Prostate gland (tissue), 2 donors: ENCODE results near the gene INPP4B. TPM values are rescaled to one million over a fixed set of nuclear protein-coding genes. Genes with fewer than 3 reads are reported as not detected.
A peak's percentile ranks its signal among the peaks of the same experiment; 100 is the strongest.

Experiments used
- DNase-seq: peaks from one replicate; pipeline ENCODE4 v3.0.0-alpha.2; 2019; ENCODE audit warnings: low spot score
- H3K27ac ChIP-seq, 2 donors: fragments of 200-600 bp; sonication (generic); 2 replicates each; pipeline ENCODE4 v1.5.1; 2017 to 2019
- H3K27me3 ChIP-seq: fragments of 200-600 bp; sonication (generic); replicated peaks from 2 replicates; pipeline ENCODE4 v1.5.1; 2019; ENCODE audit not compliant: insufficient read depth
- H3K36me3 ChIP-seq, 2 donors: fragments of 200-600 bp; sonication (generic); 1 replicate in 1 of 2; 2 replicates in 1 of 2; pipeline versions ENCODE4 v1.5.1 to v1.8.1; 2017 to 2019
- H3K4me1 ChIP-seq: fragments of 200-600 bp; sonication (generic); replicated peaks from 2 replicates; pipeline ENCODE4 v1.5.1; 2019
- H3K4me3 ChIP-seq, 2 donors: fragments of 200-600 bp; sonication (generic); 2 replicates each; pipeline ENCODE4 v1.5.1; 2017 to 2019
- H3K9me3 ChIP-seq: fragments of 200-600 bp; sonication (generic); 2 replicates; pipeline ENCODE4 v1.5.1; 2017
- POLR2A ChIP-seq: fragments of 450-650 bp; IDR thresholded peaks from one replicate; pipeline ENCODE4 v1.6.1; 2016; ENCODE audit warnings: antibody characterized with exemption, mild to moderate bottlenecking
- POLR2AphosphoS5 ChIP-seq: sonication (generic); formaldehyde crosslinking; IDR thresholded peaks from one replicate; pipeline ENCODE4 v1.6.1; 2017; ENCODE audit warnings: antibody characterized with exemption
- WGBS: methylation state at CpG from one replicate; pipeline ENCODE4 v1.1.5; 2018; 5-methylcytosine and 5-hydroxymethylcytosine counted together
- intact Hi-C: fragments of 100-400 bp; cut with DNase I; formaldehyde crosslinking; loops from one replicate; pipeline ENCODE4 v1.14.2; 2022
- total RNA-seq, 2 donors: library from RNA; depleted of rRNA; stranded (reverse); fragments of >200 nt; gene quantifications; one replicate each; pipeline ENCODE4 v1.1.0, GENCODE V29; 2016
- TF ChIP-seq, protein P1 (sequence below), 4 experiments: fragments of 200-600 bp in 2 of 4; fragments of 450-650 bp in 2 of 4; sonication (generic) in 2 of 4; IDR thresholded peaks; 1 replicate in 3 of 4; 2 replicates in 1 of 4; pipeline ENCODE4 v1.5.1; 2016 to 2019; ENCODE audit warnings: antibody characterized with exemption in 4 of 4, mild to moderate bottlenecking in 2 of 4, moderate library complexity in 2 of 4

Gene INPP4B
- total RNA-seq, 2 donors from 2014 or later = 22.3 to 49.7 TPM

DNA sequence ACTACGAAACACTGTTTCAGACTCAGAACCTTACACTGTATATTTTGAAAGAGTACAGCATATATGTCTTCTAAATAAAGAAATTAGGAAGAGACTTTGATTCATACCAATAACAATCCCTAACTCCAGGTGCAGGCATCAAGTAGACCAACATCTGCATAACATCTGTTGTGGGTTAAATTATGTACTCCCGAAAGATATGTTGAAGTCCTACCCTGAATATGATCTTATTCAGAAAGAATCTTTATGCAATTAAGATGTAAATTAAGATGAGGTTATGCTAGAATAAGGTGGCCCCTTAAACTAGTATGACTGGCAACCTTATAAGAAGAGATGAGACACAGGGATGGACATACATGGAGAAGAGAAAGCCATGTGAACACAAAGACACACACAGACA, 117.9 kb downstream of the INPP4B start:
- intact Hi-C loops = loop anchor here (10.0 kb wide), 2 partner anchors 373 to 603 kb away; no protein-coding TSS in a partner anchor
- 91% methylated on average over 2 of the region's 2 CpGs for WGBS

DNA sequence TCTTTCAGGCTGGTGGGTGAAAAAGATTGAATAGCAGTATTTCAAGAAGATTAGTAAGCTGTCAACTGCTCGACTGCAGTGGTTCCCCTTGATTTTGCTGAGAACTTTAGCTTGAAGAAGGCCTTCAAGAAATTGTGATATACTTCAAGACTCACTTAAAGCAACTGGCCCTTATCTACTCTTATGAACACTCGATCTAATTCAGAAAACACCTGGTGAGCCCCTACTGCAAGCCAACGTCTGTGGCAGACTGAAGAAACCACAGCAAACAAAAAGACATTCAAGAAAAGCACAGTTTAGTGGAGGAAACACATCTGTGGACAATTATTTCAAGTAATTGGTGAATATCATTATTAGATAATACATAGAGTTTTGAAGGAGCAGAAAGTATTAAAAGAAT, 119.0 kb downstream of the INPP4B start:
- 58% methylated on average over 3 of the region's 3 CpGs for WGBS
- TF ChIP-seq, protein P1, sequence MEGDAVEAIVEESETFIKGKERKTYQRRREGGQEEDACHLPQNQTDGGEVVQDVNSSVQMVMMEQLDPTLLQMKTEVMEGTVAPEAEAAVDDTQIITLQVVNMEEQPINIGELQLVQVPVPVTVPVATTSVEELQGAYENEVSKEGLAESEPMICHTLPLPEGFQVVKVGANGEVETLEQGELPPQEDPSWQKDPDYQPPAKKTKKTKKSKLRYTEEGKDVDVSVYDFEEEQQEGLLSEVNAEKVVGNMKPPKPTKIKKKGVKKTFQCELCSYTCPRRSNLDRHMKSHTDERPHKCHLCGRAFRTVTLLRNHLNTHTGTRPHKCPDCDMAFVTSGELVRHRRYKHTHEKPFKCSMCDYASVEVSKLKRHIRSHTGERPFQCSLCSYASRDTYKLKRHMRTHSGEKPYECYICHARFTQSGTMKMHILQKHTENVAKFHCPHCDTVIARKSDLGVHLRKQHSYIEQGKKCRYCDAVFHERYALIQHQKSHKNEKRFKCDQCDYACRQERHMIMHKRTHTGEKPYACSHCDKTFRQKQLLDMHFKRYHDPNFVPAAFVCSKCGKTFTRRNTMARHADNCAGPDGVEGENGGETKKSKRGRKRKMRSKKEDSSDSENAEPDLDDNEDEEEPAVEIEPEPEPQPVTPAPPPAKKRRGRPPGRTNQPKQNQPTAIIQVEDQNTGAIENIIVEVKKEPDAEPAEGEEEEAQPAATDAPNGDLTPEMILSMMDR (IDR thresholded peaks at IDR 0.05) = no peak
- TF ChIP-seq POLR2A (no peak), POLR2AphosphoS5 (no peak)

More for the DNA sequence above, 117.9 kb downstream of the INPP4B start:
- no peaks in the 10 kb centered on the region for H3K27me3 ChIP-seq
- no peaks in the 10 kb centered on the region for H3K4me1 ChIP-seq
- TF ChIP-seq POLR2AphosphoS5 (no peak), POLR2A (no peak)
- TF ChIP-seq, protein P1 (IDR thresholded peaks at IDR 0.05) = no peak
- no peak for DNase-seq
- no peaks in the 10 kb centered on the region for H3K36me3 ChIP-seq
- no peaks in the 10 kb centered on the region for H3K9me3 ChIP-seq
- H3K27ac ChIP-seq = no peak overlapping the region
- no peak overlapping the region for H3K4me3 ChIP-seq

DNA sequence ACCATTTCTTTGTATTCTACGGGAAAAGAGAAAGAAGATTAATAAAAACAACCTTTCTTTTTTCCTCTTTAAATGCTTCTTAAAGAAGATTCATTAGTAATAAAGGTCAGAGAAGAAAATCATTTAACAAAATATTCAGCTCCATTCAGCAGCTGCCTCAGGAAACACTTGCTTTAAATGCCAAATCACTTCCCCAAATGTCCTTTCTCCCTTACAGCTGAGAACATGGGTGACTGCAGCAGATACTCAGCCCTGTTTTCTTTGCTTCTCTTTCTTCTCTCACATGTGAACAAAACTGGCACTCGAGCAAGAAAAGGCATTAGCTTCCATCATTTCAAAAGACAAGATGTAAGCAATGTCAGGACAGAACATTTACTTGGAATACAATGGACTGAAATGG, 120.2 kb downstream of the INPP4B start:
- no peak overlapping the region for H3K4me3 ChIP-seq
- H3K36me3 ChIP-seq = no peaks in the 10 kb centered on the region
- H3K9me3 ChIP-seq = no peaks in the 10 kb centered on the region
- no peaks in the 10 kb centered on the region for H3K4me1 ChIP-seq
- TF ChIP-seq POLR2A = no peak
- TF ChIP-seq, protein P1 (IDR thresholded peaks at IDR 0.05) = no peak
- TF ChIP-seq POLR2AphosphoS5 = no peak
- intact Hi-C loops = loop anchor here (10.0 kb wide), 2 partner anchors 371 to 601 kb away; no protein-coding TSS in a partner anchor
- no peak for DNase-seq
- 77% methylated on average over 2 of the region's 2 CpGs for WGBS
- no peak overlapping the region for H3K27ac ChIP-seq
- H3K27me3 ChIP-seq = no peaks in the 10 kb centered on the region

More for the DNA sequence above, 119.0 kb downstream of the INPP4B start:
- no peaks in the 10 kb centered on the region for H3K9me3 ChIP-seq
- no peaks in the 10 kb centered on the region for H3K36me3 ChIP-seq
- H3K27me3 ChIP-seq = no peaks in the 10 kb centered on the region
- DNase-seq = no peak
- H3K27ac ChIP-seq = no peak overlapping the region
- no peak overlapping the region for H3K4me3 ChIP-seq
- intact Hi-C loops = loop anchor here (10.0 kb wide), 2 partner anchors 372 to 602 kb away; no protein-coding TSS in a partner anchor
- no peaks in the 10 kb centered on the region for H3K4me1 ChIP-seq

DNA sequence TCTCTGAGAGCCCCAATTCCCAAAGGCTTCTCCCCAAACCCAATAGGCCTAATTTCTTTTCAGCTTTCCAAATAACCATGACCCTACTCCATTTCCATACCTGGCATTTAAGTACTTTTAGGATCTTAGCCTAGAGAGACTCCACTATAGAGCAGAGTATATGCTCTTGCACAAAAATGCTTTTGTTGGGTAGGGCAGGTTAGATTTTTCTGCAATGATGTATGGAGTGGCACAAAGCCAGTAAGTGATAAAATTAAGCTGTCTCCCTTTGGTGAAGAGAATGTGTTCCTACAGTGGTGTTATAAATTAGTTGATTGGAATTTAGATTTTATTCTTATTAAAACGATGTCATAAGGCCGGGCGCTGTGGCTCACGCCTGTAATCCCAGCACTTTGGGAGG, 124.9 kb downstream of the INPP4B start:
- TF ChIP-seq POLR2A (no peak), POLR2AphosphoS5 (no peak)
- TF ChIP-seq, protein P1 (IDR thresholded peaks at IDR 0.05) = no peak
- DNase-seq = no peak
- H3K36me3 ChIP-seq = no peaks in the 10 kb centered on the region
- H3K27me3 ChIP-seq = no peaks in the 10 kb centered on the region
- no peaks in the 10 kb centered on the region for H3K9me3 ChIP-seq
- H3K4me1 ChIP-seq = no peaks in the 10 kb centered on the region
- no peak overlapping the region for H3K27ac ChIP-seq
- intact Hi-C loops = loop anchor here (10.0 kb wide), 2 partner anchors 366 to 596 kb away; no protein-coding TSS in a partner anchor
- WGBS = 89% methylated on average over 4 of the region's 4 CpGs
- H3K4me3 ChIP-seq = no peak overlapping the region

DNA sequence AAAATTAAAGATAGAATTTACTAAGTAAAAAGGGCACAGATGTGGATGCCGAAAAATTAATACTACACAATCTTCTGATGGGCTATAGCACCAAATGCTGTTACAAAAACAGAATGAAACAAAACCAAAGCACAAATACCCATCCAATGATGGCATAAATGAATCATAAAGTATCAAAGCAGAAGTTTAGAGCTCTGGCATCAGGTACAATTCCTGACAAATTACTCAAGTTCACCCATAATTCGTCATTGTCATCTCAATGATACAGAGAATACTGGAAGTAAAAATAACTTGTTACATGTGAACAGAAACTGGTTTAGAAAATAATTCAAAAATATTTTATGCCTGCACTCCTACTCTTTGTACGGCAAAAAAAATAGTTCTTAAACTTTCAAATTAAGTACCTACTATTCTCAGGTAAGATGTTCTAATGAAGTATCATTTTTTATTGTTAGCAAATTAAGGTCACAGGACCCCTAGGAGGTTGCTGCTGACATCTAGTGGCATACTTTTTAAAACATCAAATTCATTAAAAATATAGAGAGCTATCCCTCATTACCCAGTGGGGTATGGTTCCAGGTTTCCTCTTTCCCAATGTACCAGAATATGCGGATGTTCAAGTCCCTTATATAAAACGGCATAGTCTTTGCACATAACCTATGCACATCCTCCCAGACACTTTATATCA, 126.1 kb downstream of the INPP4B start:
- DNase-seq = no peak
- no peaks in the 10 kb centered on the region for H3K4me1 ChIP-seq
- whole genome bisulfite sequencing = 75% methylated on average over 5 of the region's 5 CpGs
- H3K27me3 ChIP-seq = no peaks in the 10 kb centered on the region
- TF ChIP-seq, protein P1 (IDR thresholded peaks at IDR 0.05) = peak in 2 of 4 experiments; percentile 45 to 62
- TF ChIP-seq POLR2AphosphoS5 (no peak), POLR2A (no peak)
- no peaks in the 10 kb centered on the region for H3K36me3 ChIP-seq
- no peaks in the 10 kb centered on the region for H3K9me3 ChIP-seq
- intact Hi-C loops = loop anchor here (10.0 kb wide), 2 partner anchors 365 to 595 kb away; no protein-coding TSS in a partner anchor
- H3K27ac ChIP-seq = no peak overlapping the region
- H3K4me3 ChIP-seq = no peak overlapping the region
